GM19240 (cell line): ENCODE measurements around the gene FOSL1.
"Not testable (repeated sequence)": the region's sequence is repeated elsewhere in the genome, so short reads cannot be mapped to it uniquely, and the experiment has no call there.

Experiments
- DNase-seq: peaks from one replicate; pipeline ENCODE4 v3.0.0; 2011; ENCODE audit warnings: low spot score; ENCODE audit not compliant: insufficient read length

The FOSL1 gene

GRCh38 chr11:65896034-65896999, 3.9 kb downstream of the FOSL1 start:
- DNase-seq, result no peak

GRCh38 chr11:65895482-65895981, 4.7 kb downstream of the FOSL1 start:
- DNase-seq, result no peak

GRCh38 chr11:65894034-65894591, 6.1 kb downstream of the FOSL1 start:
- DNase-seq, result no peak

- DNase-seq, result no peak
Observed at GRCh38 chr11:65892661-65893317, 7.4 kb downstream of the FOSL1 start.

GRCh38 chr11:65892137-65892540, 8.0 kb downstream of the FOSL1 start:
- not testable (repeated sequence) for DNase-seq

- no peak for DNase-seq
Observed at GRCh38 chr11:65891219-65892136, 8.7 kb downstream of the FOSL1 start.

- peak; percentile 81 for DNase-seq
Observed at GRCh38 chr11:65890324-65891218, 9.6 kb downstream of the FOSL1 start, which contains the start of gene CCDC85B. CCDC85B (plus strand) TSS chr11:65890673; CDS start chr11:65890784, 111 bp downstream.

- DNase-seq, result peak; percentile 97
Observed at GRCh38 chr11:65888163-65888814, 11.9 kb downstream of the FOSL1 start, which contains the start of gene FIBP. FIBP (minus strand) TSS chr11:65888471; CDS start chr11:65888418, 53 bp downstream.

GRCh38 chr11:65887723-65888162, 12.4 kb downstream of the FOSL1 start:
- DNase-seq, result no peak

GRCh38 chr11:65886826-65887722, 13.1 kb downstream of the FOSL1 start:
- DNase-seq, result no peak

GRCh38 chr11:65885808-65886536, 14.2 kb downstream of the FOSL1 start:
- DNase-seq, result no peak

GRCh38 chr11:65885231-65885630, 15.0 kb downstream of the FOSL1 start:
- no peak for DNase-seq

- DNase-seq, result peak; percentile 82
Observed at GRCh38 chr11:65884716-65885092, 15.5 kb downstream of the FOSL1 start.

- no peak for DNase-seq
Observed at GRCh38 chr11:65883786-65884715, 16.1 kb downstream of the FOSL1 start.

GRCh38 chr11:65883058-65883761, 17.0 kb downstream of the FOSL1 start:
- no peak for DNase-seq
